NCI-H69 (cell line): Measurements from ENCODE around the gene OR5M11.
"Not testable (repeated sequence)": the region's sequence is repeated elsewhere in the genome, so short reads cannot be mapped to it uniquely, and the experiment has no call there.

ENCODE experiments used
- DNase-seq: peaks from one replicate; lab custom pipeline; 2025; lab: John Stamatoyannopoulos, UW

The OR5M11 gene

DNA sequence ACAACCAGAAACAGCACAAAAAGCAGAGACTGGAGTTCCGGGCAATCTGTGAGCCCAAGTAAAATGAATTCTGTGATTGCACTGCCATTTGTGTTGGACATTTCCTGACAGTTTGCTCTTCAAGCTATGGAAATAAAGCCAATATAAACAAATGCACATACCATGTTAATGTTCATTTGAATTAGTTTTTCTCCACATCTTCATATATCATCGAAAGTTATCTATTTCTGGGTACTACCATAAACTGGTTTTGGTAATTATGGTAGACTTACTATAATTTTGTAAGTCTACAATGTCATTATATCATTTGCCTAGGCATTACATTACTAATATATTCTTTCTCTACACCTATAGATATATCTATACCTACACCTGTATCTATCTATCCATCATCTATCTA, at the start of gene OR5M11:
Gene OR5M11, minus strand, starts transcription at position 101 of the 400 bp plus-strand sequence. Its CDS starts 0 bp downstream, at position 101.
- no peak for DNase-seq

DNA sequence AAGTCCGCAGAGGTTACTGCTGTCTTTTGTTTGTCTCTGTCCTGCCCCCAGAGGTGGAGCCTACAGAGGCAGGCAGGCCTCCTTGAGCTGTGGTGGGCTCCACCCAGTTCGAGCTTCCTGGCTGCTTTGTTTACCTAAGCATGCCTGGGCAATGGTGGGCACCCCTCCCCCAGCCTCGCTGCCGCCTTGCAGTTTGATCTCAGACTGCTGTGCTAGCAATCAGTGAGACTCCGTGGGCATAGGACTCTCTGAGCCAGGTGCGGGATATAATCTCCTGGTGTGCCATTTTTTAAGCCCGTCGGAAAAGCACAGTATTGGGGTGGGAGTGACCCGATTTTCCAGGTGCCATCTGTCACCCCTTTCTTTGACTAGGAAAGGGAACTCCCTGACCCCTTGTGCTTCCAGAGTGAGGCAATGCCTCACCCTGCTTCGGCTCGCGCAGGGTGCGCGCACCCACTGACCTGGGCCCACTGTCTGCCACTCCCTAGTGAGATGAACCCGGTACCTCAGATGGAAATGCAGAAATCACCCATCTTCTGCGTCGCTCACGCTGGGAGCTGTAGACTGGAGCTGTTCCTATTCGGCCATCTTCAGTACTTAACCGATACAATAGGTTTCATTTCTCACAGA, 49.1 kb upstream of the OR5M11 start:
- not testable (repeated sequence) for DNase-seq

DNA sequence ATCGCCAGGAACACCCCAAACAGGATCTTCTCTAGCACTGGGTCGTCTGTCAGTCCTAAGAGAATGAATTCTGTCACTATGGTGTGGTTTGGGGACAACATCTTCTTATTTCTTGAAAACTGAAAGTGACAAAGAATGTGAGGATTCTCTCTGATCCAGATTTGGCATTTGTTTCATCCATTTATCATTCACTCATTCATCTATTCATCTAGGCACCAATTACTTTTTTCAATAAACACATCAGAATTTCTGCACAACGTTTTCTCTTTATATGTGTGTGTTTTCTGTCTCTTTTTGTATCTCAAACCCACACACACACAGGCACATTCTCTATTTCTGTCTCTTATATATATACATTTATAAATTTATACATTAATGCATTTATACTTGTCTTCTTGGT, 34.6 kb upstream of the OR5M11 start, which contains the start of gene OR5M10:
Gene OR5M10, minus strand, starts transcription at position 101 of the 400 bp plus-strand sequence. Its CDS starts 0 bp downstream, at position 101.
- DNase-seq = no peak

DNA sequence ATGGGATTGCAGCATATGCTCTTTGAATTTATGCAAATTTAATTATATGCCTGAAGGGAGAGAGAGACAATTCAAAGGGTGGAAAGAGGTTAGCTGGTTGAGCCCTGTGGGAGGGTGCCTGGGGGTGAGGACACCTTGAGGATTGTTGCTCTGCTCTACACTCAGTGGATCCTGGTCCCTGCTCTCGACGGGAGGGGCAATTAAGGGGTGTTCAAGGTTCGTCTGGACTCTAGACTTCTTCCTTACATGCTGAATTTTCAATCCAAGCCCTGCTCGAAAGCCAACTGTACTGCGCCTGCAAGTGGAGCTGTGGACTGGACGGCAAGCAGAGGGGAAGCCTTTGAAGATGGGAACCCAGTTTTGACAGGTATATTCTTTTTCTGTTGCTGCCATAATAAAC, 15.5 kb upstream of the OR5M11 start:
- no peak for DNase-seq

DNA sequence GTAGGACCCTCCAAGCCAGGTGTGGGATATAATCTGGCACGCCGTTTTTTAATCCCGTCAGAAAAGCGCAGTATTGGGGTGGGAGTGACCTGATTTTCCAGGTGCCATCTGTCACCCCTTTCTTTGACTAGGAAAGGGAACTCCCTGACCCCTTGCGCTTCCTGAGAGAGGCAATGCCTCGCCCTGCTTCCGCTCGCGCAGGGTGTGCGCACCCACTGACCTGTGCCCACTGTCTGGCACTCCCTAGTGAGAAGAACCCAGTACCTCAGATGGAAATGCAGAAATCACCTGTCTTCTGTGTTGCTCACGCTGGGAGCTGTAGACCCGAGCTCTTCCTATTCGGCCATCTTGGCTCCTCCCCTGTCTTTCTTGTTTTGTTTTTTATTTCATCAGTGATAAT, 11.6 kb upstream of the OR5M11 start:
- DNase-seq = not testable (repeated sequence)

DNA sequence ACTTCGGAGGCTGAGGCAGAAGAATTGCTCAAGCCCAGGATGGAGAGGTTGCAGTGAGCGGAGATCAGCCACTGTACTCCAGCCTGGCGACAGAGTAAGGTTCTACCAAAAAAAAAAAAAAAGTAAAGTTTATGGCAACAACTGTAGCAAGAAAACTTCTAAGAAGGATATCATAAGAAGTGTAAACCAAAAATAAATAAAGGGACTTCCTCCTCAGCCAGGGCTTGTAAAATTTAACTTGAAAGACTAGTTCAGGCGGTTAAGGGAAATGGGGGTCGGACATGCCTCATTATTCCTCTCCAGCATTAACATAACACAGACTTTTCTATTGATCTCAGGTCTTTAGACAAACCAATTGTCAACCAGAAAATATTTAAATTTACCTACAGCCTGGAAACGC, 2.5 kb upstream of the OR5M11 start:
- DNase-seq = no peak

DNA sequence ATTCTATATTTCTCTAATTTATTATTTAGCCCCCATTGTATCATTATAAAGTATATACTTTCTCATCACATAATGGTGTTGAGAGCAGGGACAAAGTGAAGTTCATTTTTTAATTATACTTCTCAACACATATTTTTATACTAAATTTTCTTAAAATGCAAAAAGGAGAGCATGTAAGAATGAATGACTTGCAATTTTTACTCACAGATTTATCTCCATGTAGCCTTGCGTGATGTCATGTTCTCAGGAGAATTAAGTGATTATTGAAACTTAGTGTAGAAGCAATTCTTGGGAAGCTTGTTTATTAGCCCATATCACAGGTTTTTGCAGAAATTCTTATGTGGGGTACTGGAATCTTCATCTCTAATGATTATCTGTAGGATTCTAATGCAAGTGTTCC, 682 bp upstream of the OR5M11 start:
- DNase-seq = no peak

DNA sequence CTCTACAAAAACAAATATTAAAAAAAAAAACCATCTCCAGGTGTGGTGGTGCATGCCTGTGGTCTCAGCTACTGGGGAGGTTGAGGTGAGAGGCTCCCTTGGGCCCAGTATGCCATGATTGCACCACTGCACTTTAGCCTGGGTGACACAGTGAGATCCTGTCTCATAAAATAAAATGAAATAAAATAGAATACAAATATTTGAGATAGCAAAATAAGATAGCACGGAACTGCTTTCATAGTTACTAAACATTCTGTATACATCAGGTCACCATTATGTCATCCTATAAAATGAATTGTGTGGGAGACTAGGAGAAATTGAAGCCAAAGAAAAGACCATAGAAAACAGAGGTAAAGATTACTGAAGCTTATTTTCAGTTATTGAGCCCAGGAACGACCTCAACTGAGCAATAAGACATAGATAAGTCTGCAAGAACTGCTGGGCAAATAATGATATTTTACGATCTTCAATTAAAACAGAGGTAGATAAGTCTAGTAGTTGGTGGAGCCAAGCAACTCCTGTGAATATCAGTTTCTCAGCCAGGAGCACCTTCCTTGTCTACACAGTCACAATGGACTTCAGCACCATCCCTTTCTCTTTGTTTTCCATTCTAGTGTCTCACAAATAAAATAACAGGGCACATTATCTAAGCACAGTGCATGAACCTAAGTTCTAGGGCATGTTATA, 9.9 kb downstream of the OR5M11 start:
- no peak for DNase-seq

DNA sequence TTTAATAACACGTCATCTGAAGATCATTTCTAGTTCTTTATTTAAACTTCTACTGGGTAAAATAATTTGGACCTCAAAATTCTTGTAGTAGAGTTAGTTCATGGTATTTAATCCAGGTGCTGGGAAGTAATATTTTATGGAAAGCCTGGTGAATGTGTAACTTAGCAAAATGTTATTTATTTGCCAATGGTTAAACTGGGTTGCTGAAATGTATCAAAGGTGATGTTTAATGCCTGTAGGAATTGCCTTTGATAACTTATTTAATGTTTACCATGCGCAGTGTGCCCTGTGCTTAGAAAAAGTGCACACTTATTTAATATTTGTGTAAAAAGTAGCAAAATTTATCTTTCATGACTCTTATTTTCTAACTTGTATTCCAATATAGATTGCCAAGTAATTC, 11.2 kb downstream of the OR5M11 start:
- no peak for DNase-seq

DNA sequence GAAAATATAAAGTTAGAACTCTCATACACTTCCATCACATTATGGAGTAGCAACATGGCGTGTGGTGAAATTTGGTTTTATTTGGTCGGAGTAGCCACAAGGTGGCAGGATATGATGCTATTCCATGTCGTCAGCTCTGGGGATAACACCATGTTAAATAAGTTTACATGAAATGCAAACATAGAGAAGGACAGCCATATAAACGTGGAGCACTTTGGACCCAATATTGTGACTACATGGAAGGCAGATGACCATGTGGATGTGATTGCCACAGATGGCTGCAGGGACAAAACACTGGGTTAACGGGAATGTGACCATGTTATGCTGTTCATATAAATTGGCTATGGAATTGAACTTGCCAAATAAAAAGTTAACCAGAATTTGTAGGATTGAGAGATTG, 21.0 kb downstream of the OR5M11 start:
- no peak for DNase-seq

DNA sequence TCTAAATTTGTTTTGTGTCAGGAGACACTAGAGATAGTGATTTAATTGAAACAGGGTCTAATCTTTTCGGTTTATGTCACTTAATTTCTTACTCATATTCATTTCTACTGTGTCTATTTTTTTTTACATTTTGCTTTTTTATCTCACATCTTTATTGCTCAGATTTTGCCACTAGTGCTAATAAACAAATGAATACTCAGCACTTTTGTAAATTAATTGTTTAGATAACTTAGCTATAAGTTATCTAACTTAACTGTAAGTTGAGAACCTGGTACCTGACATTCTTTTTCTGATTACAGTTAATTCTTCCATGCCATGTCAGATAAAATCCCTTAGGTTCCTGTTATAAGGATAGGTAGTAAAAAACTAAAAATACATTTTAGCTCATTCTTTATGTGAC, 29.8 kb downstream of the OR5M11 start:
- DNase-seq = no peak

DNA sequence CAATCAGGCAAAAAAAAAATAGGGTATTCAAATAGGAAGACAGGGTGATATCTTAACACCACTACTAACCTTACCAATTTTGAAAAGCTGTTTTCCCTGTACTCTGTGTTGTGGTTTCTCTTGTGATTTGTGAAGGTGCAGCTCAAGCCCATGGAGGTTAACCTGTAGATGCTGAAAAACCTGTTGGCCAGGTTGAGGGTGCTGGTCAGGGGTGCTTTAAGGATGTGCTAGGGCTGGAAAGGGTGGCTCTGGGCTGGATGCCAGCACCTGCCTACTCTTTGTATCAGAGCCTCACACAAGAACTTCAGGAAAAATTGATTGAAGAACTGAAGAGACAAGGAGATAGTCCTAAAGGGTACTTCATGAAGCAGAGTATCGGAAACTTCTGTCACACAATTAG, 33.6 kb downstream of the OR5M11 start:
- no peak for DNase-seq

DNA sequence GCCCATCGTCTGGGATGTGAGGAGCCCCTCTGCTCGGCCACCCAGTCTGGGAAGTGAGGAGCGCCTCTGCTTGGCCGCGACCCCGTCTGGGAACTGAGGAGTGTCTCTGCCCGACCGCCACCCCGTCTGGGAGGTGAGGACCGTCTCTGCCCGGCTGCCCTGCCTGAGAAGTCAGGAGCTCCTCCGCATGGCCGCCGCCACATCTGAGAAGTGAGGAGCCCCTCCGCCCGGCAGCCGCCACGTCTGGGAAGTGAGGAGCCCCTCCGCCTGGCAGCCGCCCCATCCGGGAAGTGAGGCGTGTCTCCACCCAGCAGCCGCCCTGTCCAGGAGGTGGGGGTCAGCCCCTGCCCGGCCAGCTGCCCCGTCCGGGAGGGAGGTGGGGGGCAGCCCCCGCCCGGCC, 46.0 kb downstream of the OR5M11 start:
- no peak for DNase-seq

DNA sequence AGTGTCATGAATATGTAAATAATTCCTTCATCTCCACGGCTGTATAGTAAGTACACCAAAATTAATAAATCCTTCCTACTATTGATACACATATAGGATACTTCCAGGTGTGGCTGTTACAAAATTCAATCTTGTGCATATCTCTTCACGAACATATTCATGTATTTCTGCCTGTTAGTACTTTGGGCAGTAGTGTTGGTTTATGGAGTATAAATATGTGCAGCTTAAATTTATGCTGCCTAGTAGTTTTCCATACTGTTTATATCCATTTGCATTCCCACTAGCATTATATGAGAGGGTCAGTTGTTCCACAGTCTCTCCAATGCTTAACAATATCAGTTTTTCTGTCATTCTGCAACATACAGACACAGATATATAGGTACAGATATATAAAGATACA, 47.9 kb downstream of the OR5M11 start:
- DNase-seq = no peak
